GM12878 (cell line): ENCODE measurements around the gene FTCDNL1. TPM values are rescaled to one million over a fixed set of nuclear protein-coding genes. Genes with fewer than 3 reads are reported as not detected.

Source experiments
- ATAC-seq: fragments of 200-7000 bp; cut with Tn5 transposase; 3 replicates; pipeline ENCODE4 v1.9.1; 2020; ENCODE audit warnings: mild to moderate bottlenecking, moderate library complexity
- BruUV-seq: library from RNA; stranded (reverse); fragments of 400-500 nt; replicated peaks from 2 replicates; lab custom pipeline; 2021; lab: Mats Ljungman, UMichigan
- CTCF ChIA-PET: fragments of 300-600 bp; sonication (Branson Sonifier 250); formaldehyde crosslinking; extraction: SDS; loops from one replicate; lab custom pipeline; 2021; ENCODE audit warnings: inconsistent platforms; lab: Yijun Ruan, JAX
- POLR2A ChIA-PET: fragments of 350-600 bp; formaldehyde crosslinking; extraction: SDS; loops from one replicate; lab custom pipeline; 2021; ENCODE audit warnings: inconsistent platforms; lab: Charles Lee
- RAD21 ChIA-PET: fragments of 300-600 bp; sonication (Branson Sonifier 250); formaldehyde crosslinking; loops from one replicate; lab custom pipeline; 2023; ENCODE audit warnings: antibody characterized with exemption; ENCODE audit not compliant: unreplicated experiment; lab: Charles Lee
- SMC1A ChIA-PET: fragments of 300-600 bp; sonication (Branson Sonifier 250); formaldehyde crosslinking; loops from one replicate; lab custom pipeline; 2023; ENCODE audit not compliant: unreplicated experiment, uncharacterized antibody; lab: Charles Lee
- DNase-seq: peaks from one replicate; pipeline ENCODE4 v3.0.0-alpha.2; 2011; ENCODE audit warnings: low read depth, low spot score
- FAIRE-seq: peaks from 3 replicates; lab custom pipeline; 2011; peaks lifted over from hg19 to GRCh38; lab: Jason Lieb, UNC
- H2AFZ ChIP-seq: 2 replicates; pipeline ENCODE4 v1.6.0; 2011; ENCODE audit warnings: low read depth, low read length, control low read depth; ENCODE audit not compliant: control insufficient read depth
- H3K27ac ChIP-seq: 2 replicates; pipeline ENCODE4 v1.5.1; 2011; ENCODE audit warnings: control low read depth; ENCODE audit not compliant: control insufficient read depth, insufficient read depth
- H3K27me3 ChIP-seq, 2 experiments: replicated peaks in 1 of 2; 2 replicates each; pipeline versions ENCODE4 v1.6.0 to v1.6.1; 2011; ENCODE audit warnings: low read length in 1 of 2; ENCODE audit not compliant: control insufficient read depth in 2 of 2, insufficient read depth in 2 of 2
- H3K36me3 ChIP-seq, 2 experiments: 2 replicates each; pipeline ENCODE4 v1.5.1; 2011; ENCODE audit warnings: low read length in 1 of 2; ENCODE audit not compliant: control insufficient read depth in 2 of 2, insufficient read depth in 2 of 2
- H3K4me1 ChIP-seq: 2 replicates; pipeline ENCODE4 v1.6.1; 2011; ENCODE audit warnings: mild to moderate bottlenecking, low read length, moderate library complexity, mixed read lengths; ENCODE audit not compliant: control insufficient read depth, insufficient read depth
- H3K4me2 ChIP-seq: 2 replicates; pipeline ENCODE4 v1.6.0; 2011; ENCODE audit warnings: control low read depth; ENCODE audit not compliant: control insufficient read depth, insufficient read depth
- H3K4me3 ChIP-seq: fragments of 200-600 bp; sonication (generic); 2 replicates; pipeline ENCODE4 v1.5.1; 2016
- H3K79me2 ChIP-seq: 2 replicates; pipeline ENCODE4 v1.6.0; 2011; ENCODE audit warnings: low read length; ENCODE audit not compliant: control insufficient read depth, insufficient read depth
- H3K9ac ChIP-seq: 2 replicates; pipeline ENCODE4 v1.8.0; 2011; ENCODE audit warnings: low read length, control low read depth, mixed read lengths; ENCODE audit not compliant: control insufficient read depth, insufficient read depth
- H3K9me3 ChIP-seq: replicated peaks from 3 replicates; pipeline ENCODE4 v1.5.1; 2011; ENCODE audit warnings: mild to moderate bottlenecking, low read length; ENCODE audit not compliant: control insufficient read depth, insufficient read depth
- H4K20me1 ChIP-seq: 2 replicates; pipeline ENCODE4 v1.6.0; 2011; ENCODE audit not compliant: control insufficient read depth, insufficient read depth
- CREB1 ChIP-seq: IDR thresholded peaks from 2 replicates; pipeline ENCODE4 v1.6.1; 2012; ENCODE audit warnings: low read depth, mild to moderate bottlenecking, inconsistent platforms
- DPF2 ChIP-seq: fragments of 450-650 bp; IDR thresholded peaks from 2 replicates; pipeline ENCODE4 v1.6.1; 2017; ENCODE audit warnings: mild to moderate bottlenecking
- EZH2 ChIP-seq: IDR thresholded peaks from 2 replicates; pipeline ENCODE4 v1.6.1; 2012; ENCODE audit warnings: low read depth, mild to moderate bottlenecking, control low read depth, inconsistent platforms, low read length, borderline replicate concordance; ENCODE audit not compliant: control insufficient read depth
- MEF2A ChIP-seq: IDR thresholded peaks from 2 replicates; pipeline ENCODE4 v1.6.1; 2011; ENCODE audit warnings: low read depth, mild to moderate bottlenecking, low read length, moderate library complexity; ENCODE audit not compliant: insufficient read depth
- NR2C1 ChIP-seq: fragments of 450-650 bp; IDR thresholded peaks from 2 replicates; pipeline ENCODE4 v1.6.1; 2017; ENCODE audit warnings: antibody characterized with exemption, mild to moderate bottlenecking, moderate library complexity
- NR2F1 ChIP-seq: fragments of 450-650 bp; conservative IDR thresholded peaks from 2 replicates; pipeline ENCODE4 v1.6.1; 2017; ENCODE audit warnings: mild to moderate bottlenecking
- PAX5 ChIP-seq: IDR thresholded peaks from 2 replicates; pipeline ENCODE4 v1.6.1; 2011; ENCODE audit warnings: low read depth, low read length, borderline replicate concordance
- TBL1XR1 ChIP-seq: IDR thresholded peaks from 2 replicates; pipeline ENCODE4 v1.6.1; 2012; ENCODE audit warnings: low read depth, low read length, improper control_type of control experiment
- WGBS: methylation state at CpG from one replicate; pipeline ENCODE4 v1.1.6; 2016; ENCODE audit warnings: low lambda C conversion rate; ENCODE audit not compliant: insufficient replicate concordance, insufficient coverage; ENCODE audit errors: missing lambda C conversion rate; 5-methylcytosine and 5-hydroxymethylcytosine counted together
- in situ Hi-C: fragments of 300-500 bp; cut with MboI; formaldehyde crosslinking; loops from 9 replicates; pipeline ENCODE4 v1.14.3; 2018; ENCODE audit warnings: mixed read lengths
- intact Hi-C: fragments of 100-400 bp; cut with micrococcal nuclease; formaldehyde crosslinking; loops from one replicate; pipeline ENCODE4 v1.14.2; 2022; ENCODE audit not compliant: unreplicated experiment
- polyA plus RNA-seq, 11 experiments: library from polyadenylated mRNA; depleted of rRNA in 4 of 11; unstranded in 6 of 11; stranded (reverse) in 5 of 11; fragments of >200 nt; fragmentation: Nextera tagmentation in 4 of 11; fragmentation: Illumina TruSeq in 1 of 11; extraction: Ambion mirVana in 4 of 11; extraction: Trizol in 1 of 11; gene quantifications; 1 replicate in 1 of 11; 2 replicates in 10 of 11; pipeline versions ENCODE4 v1.2.1 to v1.2.3, GENCODE V29; 2011 to 2016; ENCODE audit warnings: inconsistent platforms in 2 of 11, missing spikeins in 2 of 11, low read depth in 1 of 11
- total RNA-seq, 4 experiments: library from RNA; depleted of rRNA in 3 of 4; stranded (reverse); fragments of >200 nt in 3 of 4; fragmentation: Illumina TruSeq in 1 of 4; extraction: Trizol in 1 of 4; gene quantifications; 2 replicates each; pipeline versions ENCODE4 v1.2.1 to v1.2.3, GENCODE V29; 2013 to 2021
- TF ChIP-seq, protein P1 (sequence below): fragments of 450-650 bp; IDR thresholded peaks from 2 replicates; pipeline ENCODE4 v1.6.1; 2016; ENCODE audit warnings: mild to moderate bottlenecking

The FTCDNL1 gene
- total and polyA plus RNA-seq, 10 of the 15 experiments (the other 5 are each of a cell fraction or from before 2014, with no cell fraction given): 0.15 to 3.9 (median 2.0) TPM

DNA sequence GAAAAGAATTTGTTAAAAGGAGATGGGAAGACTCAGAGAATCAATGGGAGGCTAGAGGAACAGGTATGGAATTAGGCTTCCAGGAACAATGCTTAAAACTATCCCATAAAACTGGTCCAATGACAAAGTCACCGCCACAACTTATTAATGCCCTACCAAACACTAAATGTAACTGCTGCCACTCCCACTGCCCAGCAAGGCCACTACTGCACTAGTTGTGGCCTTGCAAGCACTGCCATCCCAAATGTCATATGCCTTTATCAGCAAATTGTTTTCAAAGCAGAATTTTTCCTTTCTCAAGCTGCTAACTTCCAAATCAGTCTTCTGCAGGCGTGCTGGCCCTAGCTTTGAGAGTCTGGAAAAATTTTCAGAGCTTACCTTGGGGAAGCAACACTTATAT lies 45.6 kb upstream of the FTCDNL1 start:
- H3K9me3 ChIP-seq: no peaks in the 10 kb centered on the region
- ATAC-seq (no peak), FAIRE-seq (no peak), DNase-seq (no peak)
- H3K27me3 ChIP-seq: no peaks in the 10 kb centered on the region
- intact Hi-C loops: no loop called here
- H3K36me3 ChIP-seq: no peaks in the 10 kb centered on the region
- H4K20me1 ChIP-seq: no peaks in the 10 kb centered on the region
- CTCF ChIA-PET: no interaction called here
- 19% methylated on average over 2 of the region's 2 CpGs for WGBS
- in situ Hi-C loops: no loop called here
- no peak overlapping the region for H3K9ac ChIP-seq
- no peak overlapping the region for H3K4me3 ChIP-seq
- no peak for TF ChIP-seq NR2C1
- no peak for TF ChIP-seq EZH2
- TF ChIP-seq DPF2: no peak
- no peak for TF ChIP-seq CREB1
- no peak for TF ChIP-seq MEF2A
- no peak for TF ChIP-seq TBL1XR1
- no peak for TF ChIP-seq NR2F1
- TF ChIP-seq, protein P1, sequence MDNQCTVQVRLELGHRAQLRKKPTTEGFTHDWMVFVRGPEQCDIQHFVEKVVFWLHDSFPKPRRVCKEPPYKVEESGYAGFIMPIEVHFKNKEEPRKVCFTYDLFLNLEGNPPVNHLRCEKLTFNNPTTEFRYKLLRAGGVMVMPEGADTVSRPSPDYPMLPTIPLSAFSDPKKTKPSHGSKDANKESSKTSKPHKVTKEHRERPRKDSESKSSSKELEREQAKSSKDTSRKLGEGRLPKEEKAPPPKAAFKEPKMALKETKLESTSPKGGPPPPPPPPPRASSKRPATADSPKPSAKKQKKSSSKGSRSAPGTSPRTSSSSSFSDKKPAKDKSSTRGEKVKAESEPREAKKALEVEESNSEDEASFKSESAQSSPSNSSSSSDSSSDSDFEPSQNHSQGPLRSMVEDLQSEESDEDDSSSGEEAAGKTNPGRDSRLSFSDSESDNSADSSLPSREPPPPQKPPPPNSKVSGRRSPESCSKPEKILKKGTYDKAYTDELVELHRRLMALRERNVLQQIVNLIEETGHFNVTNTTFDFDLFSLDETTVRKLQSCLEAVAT: no peak
- TF ChIP-seq PAX5: no peak
- no peaks in the 10 kb centered on the region for H3K79me2 ChIP-seq
- H2AFZ ChIP-seq: no peak overlapping the region
- SMC1A ChIA-PET: interaction anchor here (0.6 kb wide), 1 partner anchor 26 kb away, joined by 3 read pairs; no protein-coding TSS in a partner anchor
- H3K27ac ChIP-seq: no peak overlapping the region
- H3K4me2 ChIP-seq: no peak overlapping the region
- no peaks in the 10 kb centered on the region for H3K4me1 ChIP-seq
- RAD21 ChIA-PET: no interaction called here
- no TSS peak for BruUV-seq
- POLR2A ChIA-PET: no interaction called here
